GM18858 (cell line): ENCODE measurements around the gene ANKRD40CL.
"Not testable (repeated sequence)": the region's sequence is repeated elsewhere in the genome, so short reads cannot be mapped to it uniquely, and the experiment has no call there.

Experiments
- ATAC-seq: cut with Tn5 transposase; IDR thresholded peaks from one replicate; pipeline ENCODE4 v1.9.1; 2021; ENCODE audit not compliant: unreplicated experiment

Gene ANKRD40CL

GRCh38 chr17:50763716-50764475 lies 3.4 kb downstream of the ANKRD40CL start:
- no peak for ATAC-seq

GRCh38 chr17:50762177-50762576 lies 5.1 kb downstream of the ANKRD40CL start:
- no peak for ATAC-seq

- ATAC-seq: no peak
These were observed 8.3 kb downstream of the ANKRD40CL start for GRCh38 chr17:50758989-50759544.

GRCh38 chr17:50758524-50758923 lies 8.8 kb downstream of the ANKRD40CL start:
- no peak for ATAC-seq

- no peak for ATAC-seq
These were observed 12.8 kb downstream of the ANKRD40CL start for GRCh38 chr17:50754521-50754920.

- ATAC-seq: no peak
These were observed 18.1 kb downstream of the ANKRD40CL start for GRCh38 chr17:50749245-50749644.

GRCh38 chr17:50745631-50746030 lies 21.7 kb downstream of the ANKRD40CL start:
- no peak for ATAC-seq

GRCh38 chr17:50739098-50739497 lies 28.2 kb downstream of the ANKRD40CL start:
- no peak for ATAC-seq

- ATAC-seq: no peak
These were observed 30.1 kb downstream of the ANKRD40CL start for GRCh38 chr17:50737118-50737698.

GRCh38 chr17:50735287-50735686 lies 32.0 kb downstream of the ANKRD40CL start:
- ATAC-seq: no peak

- no peak for ATAC-seq
These were observed 35.5 kb downstream of the ANKRD40CL start for GRCh38 chr17:50731575-50732460.

GRCh38 chr17:50728881-50729765 lies 38.2 kb downstream of the ANKRD40CL start:
- ATAC-seq: no peak

GRCh38 chr17:50728112-50728429 lies 39.2 kb downstream of the ANKRD40CL start:
- ATAC-seq: no peak

GRCh38 chr17:50725769-50726655 lies 41.3 kb downstream of the ANKRD40CL start:
- no peak for ATAC-seq

- not testable (repeated sequence) for ATAC-seq
These were observed 42.7 kb downstream of the ANKRD40CL start for GRCh38 chr17:50724622-50725021.

GRCh38 chr17:50722746-50723145 lies 44.6 kb downstream of the ANKRD40CL start:
- no peak for ATAC-seq

- ATAC-seq: no peak
These were observed 45.9 kb downstream of the ANKRD40CL start for GRCh38 chr17:50721194-50722010.

- no peak for ATAC-seq
These were observed 47.2 kb downstream of the ANKRD40CL start for GRCh38 chr17:50719924-50720794.
